Vagina (tissue), 2 donors: Measurements from ENCODE around the gene HSPA5. TPM values are rescaled to one million over a fixed set of nuclear protein-coding genes. Genes with fewer than 3 reads are reported as not detected.
"Not testable (repeated sequence)": the region's sequence is repeated elsewhere in the genome, so short reads cannot be mapped to it uniquely, and the experiment has no call there.

ENCODE experiments used
- DNase-seq, 2 donors: peaks; one replicate each; pipeline ENCODE4 v3.0.0-alpha.2; 2017; ENCODE audit errors: extremely low spot score in 2 of 2
- H3K27ac ChIP-seq: fragments of 200-600 bp; sonication (generic); one replicate; pipeline ENCODE4 v1.5.1; 2019
- H3K27me3 ChIP-seq: fragments of 200-600 bp; sonication (generic); one replicate; pipeline ENCODE4 v1.5.1; 2019
- H3K36me3 ChIP-seq, 2 donors: fragments of 200-600 bp; sonication (generic); one replicate each; pipeline ENCODE4 v1.5.1; 2017 to 2019
- H3K4me1 ChIP-seq: fragments of 200-600 bp; sonication (generic); one replicate; pipeline ENCODE4 v1.5.1; 2019
- H3K4me3 ChIP-seq, 2 donors: fragments of 200-600 bp; sonication (generic); 1 replicate in 1 of 2; 2 replicates in 1 of 2; pipeline ENCODE4 v1.5.1; 2016 to 2019
- H3K9me3 ChIP-seq: fragments of 200-600 bp; sonication (generic); one replicate; pipeline ENCODE4 v1.5.1; 2019
- POLR2A ChIP-seq, 2 donors: fragments of 450-650 bp; IDR thresholded peaks; one replicate each; pipeline ENCODE4 v1.6.1; 2017; ENCODE audit warnings: antibody characterized with exemption in 2 of 2, mild to moderate bottlenecking in 2 of 2, moderate library complexity in 2 of 2
- POLR2AphosphoS5 ChIP-seq, 2 donors: sonication (generic); formaldehyde crosslinking; IDR thresholded peaks; one replicate each; pipeline ENCODE4 v1.9.0; 2017; ENCODE audit warnings: antibody characterized with exemption in 2 of 2, mild to moderate bottlenecking in 2 of 2, low read depth in 1 of 2; ENCODE audit not compliant: insufficient read depth in 1 of 2
- intact Hi-C: fragments of 100-400 bp; cut with DNase I; formaldehyde crosslinking; loops from one replicate; pipeline ENCODE4 v1.15.1; 2023
- total RNA-seq: library from RNA; depleted of rRNA; stranded (reverse); fragments of >200 nt; gene quantifications from one replicate; pipeline ENCODE4 v1.2.3, GENCODE V29; 2016
- TF ChIP-seq, protein P1 (sequence below), 3 experiments: fragments of 450-650 bp in 2 of 3; fragments of 200-600 bp in 1 of 3; sonication (generic) in 1 of 3; IDR thresholded peaks; one replicate each; pipeline ENCODE4 v1.5.1; 2017 to 2019; ENCODE audit warnings: antibody characterized with exemption in 3 of 3, mild to moderate bottlenecking in 2 of 3, moderate library complexity in 2 of 3

The HSPA5 gene
- 88.4 TPM for total RNA-seq

DNA sequence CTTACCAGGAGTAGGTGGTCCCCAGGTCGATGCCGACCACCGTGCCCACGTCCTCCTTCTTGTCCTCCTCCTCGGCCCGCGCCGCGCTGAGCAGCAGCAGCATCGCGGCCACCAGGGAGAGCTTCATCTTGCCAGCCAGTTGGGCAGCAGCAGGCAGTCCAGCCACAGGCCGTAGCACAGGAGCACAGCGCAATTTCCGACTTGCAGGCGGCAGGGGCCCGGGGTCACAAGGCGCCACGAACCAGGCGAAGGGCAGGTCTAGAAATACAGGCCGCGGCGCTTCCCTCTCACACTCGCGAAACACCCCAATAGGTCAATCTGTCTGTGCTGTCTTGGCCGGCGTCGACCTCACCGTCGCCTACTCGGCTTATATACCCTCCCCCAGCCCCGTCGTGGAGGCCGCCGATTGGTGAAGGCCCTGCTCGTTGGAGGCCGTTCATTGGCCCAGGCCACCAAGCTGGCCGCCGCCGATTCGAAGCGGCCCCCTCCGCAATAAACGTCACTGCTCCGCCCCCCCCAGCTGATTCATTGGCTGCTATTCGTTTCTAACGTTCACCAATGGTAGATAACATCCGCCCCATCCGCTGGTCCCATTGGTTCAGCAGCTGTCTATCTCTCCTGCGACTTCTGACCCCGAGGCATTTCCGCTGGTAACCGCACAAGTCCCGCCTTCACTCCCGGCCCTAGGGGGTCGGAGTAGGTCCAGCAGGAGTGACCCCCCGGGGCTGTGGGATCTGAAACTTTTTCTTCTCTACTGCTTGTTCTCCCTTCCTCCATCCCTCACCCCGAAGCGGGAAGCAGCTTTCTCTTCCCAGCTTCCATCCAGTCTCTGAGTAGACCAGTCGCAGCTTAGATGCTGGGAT is at the start of gene HSPA5:
TSS of gene HSPA5 (minus strand) at position 344 of the 863 bp plus-strand sequence. CDS start at position 127, 217 bp downstream.
- intact Hi-C loops: loop anchor here (10.0 kb wide), 1 partner anchor 56 kb away; the partner anchor contains the start of gene PPP6C
- Histone ChIP-seq H3K9me3 (no peaks in the 10 kb centered on the region), H3K27ac (peak within 1 kb of the TSS; percentile 97), H3K4me1 (peaks cover 49% of the 10 kb centered on the region), H3K4me3 (peak within 1 kb of the TSS; percentile 88 to 96), H3K27me3 (no peaks in the 10 kb centered on the region), H3K36me3 (peaks cover 3 to 34% of the 10 kb centered on the region in 2 donors)
- DNase-seq: peak; percentile 99 to 100
- TF ChIP-seq, protein P1, sequence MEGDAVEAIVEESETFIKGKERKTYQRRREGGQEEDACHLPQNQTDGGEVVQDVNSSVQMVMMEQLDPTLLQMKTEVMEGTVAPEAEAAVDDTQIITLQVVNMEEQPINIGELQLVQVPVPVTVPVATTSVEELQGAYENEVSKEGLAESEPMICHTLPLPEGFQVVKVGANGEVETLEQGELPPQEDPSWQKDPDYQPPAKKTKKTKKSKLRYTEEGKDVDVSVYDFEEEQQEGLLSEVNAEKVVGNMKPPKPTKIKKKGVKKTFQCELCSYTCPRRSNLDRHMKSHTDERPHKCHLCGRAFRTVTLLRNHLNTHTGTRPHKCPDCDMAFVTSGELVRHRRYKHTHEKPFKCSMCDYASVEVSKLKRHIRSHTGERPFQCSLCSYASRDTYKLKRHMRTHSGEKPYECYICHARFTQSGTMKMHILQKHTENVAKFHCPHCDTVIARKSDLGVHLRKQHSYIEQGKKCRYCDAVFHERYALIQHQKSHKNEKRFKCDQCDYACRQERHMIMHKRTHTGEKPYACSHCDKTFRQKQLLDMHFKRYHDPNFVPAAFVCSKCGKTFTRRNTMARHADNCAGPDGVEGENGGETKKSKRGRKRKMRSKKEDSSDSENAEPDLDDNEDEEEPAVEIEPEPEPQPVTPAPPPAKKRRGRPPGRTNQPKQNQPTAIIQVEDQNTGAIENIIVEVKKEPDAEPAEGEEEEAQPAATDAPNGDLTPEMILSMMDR (IDR thresholded peaks at IDR 0.05): no peak
- TF ChIP-seq POLR2AphosphoS5 (IDR thresholded peaks at IDR 0.05; ENCODE audit: insufficient read depth in 1 of 2, low read depth in 1 of 2) (peak; percentile 95 to 100), POLR2A (IDR thresholded peaks at IDR 0.05) (peak; percentile 93 to 97)

DNA sequence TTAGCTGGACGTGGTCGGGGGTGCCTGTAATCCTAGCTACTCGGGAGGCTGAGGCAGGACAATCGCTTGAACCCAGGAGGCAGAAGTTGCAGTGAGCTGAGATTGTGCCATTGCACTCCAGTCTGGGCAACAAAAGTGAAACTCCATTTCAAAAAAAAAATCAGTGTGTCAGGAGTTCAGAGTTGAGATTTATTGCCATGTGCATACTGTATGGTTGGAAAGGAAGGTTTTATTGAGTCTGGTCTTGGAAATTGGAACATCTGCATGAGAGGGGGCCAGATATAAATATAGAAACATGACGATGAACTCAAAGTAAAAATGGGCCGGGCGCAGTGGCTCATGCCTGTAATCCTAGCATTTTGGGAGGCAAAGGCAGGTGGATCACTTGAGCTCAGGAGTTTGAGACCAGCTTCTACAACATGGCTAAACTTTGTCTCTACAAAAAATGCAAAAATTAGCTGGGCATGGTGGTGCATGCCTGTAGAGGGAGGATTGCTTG is 45.8 kb upstream of the HSPA5 start:
- H3K27me3 ChIP-seq, H3K27ac ChIP-seq, H3K9me3 ChIP-seq, H3K36me3 ChIP-seq, intact Hi-C loops, H3K4me3 ChIP-seq, DNase-seq: not testable (repeated sequence)
- peaks cover 21% of the 10 kb centered on the region for H3K4me1 ChIP-seq

DNA sequence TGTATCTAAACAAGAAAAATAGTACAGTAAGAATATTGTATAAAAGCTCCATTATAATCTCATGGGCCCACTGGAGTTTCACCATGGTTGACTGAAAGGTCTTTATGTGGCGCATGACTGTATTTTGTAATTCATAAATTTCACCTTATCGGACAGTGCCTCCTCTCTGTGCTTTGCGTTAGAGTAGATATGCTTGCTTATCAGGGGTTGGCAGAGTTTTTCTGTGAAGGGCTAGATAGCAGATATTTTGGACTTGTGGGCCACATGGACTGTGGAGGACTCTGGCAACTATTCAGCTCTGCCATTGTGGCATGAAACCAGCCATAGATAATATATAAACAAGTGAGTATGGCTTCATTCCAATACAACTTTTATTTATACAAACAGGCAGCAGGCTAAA is 43.7 kb upstream of the HSPA5 start:
- Histone ChIP-seq H3K4me3 (no peak overlapping the region), H3K36me3 (no peaks in the 10 kb centered on the region), H3K9me3 (no peaks in the 10 kb centered on the region), H3K27me3 (no peaks in the 10 kb centered on the region), H3K4me1 (peaks cover 19% of the 10 kb centered on the region), H3K27ac (no peak overlapping the region)
- intact Hi-C loops: loop anchor here (5.0 kb wide), 1 partner anchor 1932 kb away; no protein-coding TSS in a partner anchor
- TF ChIP-seq POLR2AphosphoS5 (IDR thresholded peaks at IDR 0.05; ENCODE audit: insufficient read depth in 1 of 2, low read depth in 1 of 2) (no peak), POLR2A (IDR thresholded peaks at IDR 0.05) (no peak)
- TF ChIP-seq, protein P1 (IDR thresholded peaks at IDR 0.05): no peak
- no peak for DNase-seq

DNA sequence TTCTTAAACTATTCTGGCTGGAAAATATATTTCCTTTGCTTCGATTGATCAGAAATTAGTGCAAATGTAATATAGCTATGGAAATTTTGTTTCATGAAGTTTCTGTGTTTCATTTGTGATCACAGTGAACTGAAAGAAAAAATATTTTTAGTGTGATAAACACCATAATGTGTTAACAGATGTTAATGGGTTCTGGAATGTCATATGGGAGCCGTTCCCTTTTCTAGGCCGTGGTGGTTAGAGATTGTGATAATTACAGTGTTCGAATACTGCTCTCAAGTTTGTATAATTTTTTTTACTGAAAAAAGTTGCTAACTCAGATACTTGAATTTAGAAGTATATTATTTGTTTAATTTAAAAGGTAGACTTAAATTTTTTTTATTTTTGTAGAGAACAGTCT is 39.8 kb upstream of the HSPA5 start:
- TF ChIP-seq POLR2A (IDR thresholded peaks at IDR 0.05): no peak
- TF ChIP-seq, protein P1 (IDR thresholded peaks at IDR 0.05): no peak
- no peak for TF ChIP-seq POLR2AphosphoS5 (IDR thresholded peaks at IDR 0.05; ENCODE audit: insufficient read depth in 1 of 2, low read depth in 1 of 2)
- peaks cover 27% of the 10 kb centered on the region for H3K4me1 ChIP-seq
- DNase-seq: no peak
- H3K27me3 ChIP-seq: no peaks in the 10 kb centered on the region
- H3K4me3 ChIP-seq: no peak overlapping the region
- H3K27ac ChIP-seq: no peak overlapping the region
- intact Hi-C loops: loop anchor here (5.0 kb wide), 1 partner anchor 1936 kb away; no protein-coding TSS in a partner anchor
- H3K9me3 ChIP-seq: no peaks in the 10 kb centered on the region
- no peaks in the 10 kb centered on the region for H3K36me3 ChIP-seq

DNA sequence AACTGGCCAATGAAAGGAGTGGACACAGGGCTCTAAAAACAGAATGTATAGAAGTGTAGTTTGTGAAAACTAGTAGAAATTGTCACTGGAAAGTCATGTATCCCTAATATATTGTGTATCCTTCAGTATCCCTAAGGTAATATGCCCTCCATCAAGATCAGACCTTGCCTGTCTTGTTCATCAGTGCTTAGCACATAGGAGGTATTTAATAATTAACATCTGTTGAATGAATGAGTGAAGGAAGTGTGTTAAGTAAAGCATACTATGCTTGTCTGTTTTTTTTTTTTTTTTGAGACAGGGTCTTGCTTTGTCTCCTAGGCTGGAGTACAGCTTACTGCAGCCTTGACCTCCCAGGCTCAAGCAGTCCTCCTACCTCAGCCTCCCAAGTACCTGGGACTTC is 36.3 kb upstream of the HSPA5 start:
- TF ChIP-seq, protein P1 (IDR thresholded peaks at IDR 0.05): no peak
- TF ChIP-seq POLR2AphosphoS5 (IDR thresholded peaks at IDR 0.05; ENCODE audit: insufficient read depth in 1 of 2, low read depth in 1 of 2): no peak
- no peak for TF ChIP-seq POLR2A (IDR thresholded peaks at IDR 0.05)
- no peaks in the 10 kb centered on the region for H3K27me3 ChIP-seq
- no peaks in the 10 kb centered on the region for H3K36me3 ChIP-seq
- H3K9me3 ChIP-seq: no peaks in the 10 kb centered on the region
- no peak overlapping the region for H3K4me3 ChIP-seq
- H3K27ac ChIP-seq: no peak overlapping the region
- H3K4me1 ChIP-seq: peaks cover 32% of the 10 kb centered on the region
- intact Hi-C loops: no loop called here
- DNase-seq: no peak
